Endothelial cell (in vitro differentiated cells): ENCODE measurements around the gene ADAMTSL1. TPM values are rescaled to one million over a fixed set of nuclear protein-coding genes. Genes with fewer than 3 reads are reported as not detected.

Source experiments
- DNase-seq: peaks from one replicate; pipeline ENCODE4 v3.0.0; 2021; ENCODE audit warnings: low spot score
- H3K27ac Mint-ChIP-seq: one replicate; pipeline ENCODE4 v1.8.0; 2021; ENCODE audit warnings: mixed read lengths, inconsistent platforms; ENCODE audit not compliant: unreplicated experiment
- H3K27me3 Mint-ChIP-seq: one replicate; pipeline ENCODE4 v1.8.0; 2021; ENCODE audit warnings: mild to moderate bottlenecking, moderate library complexity, mixed read lengths, inconsistent platforms; ENCODE audit not compliant: unreplicated experiment
- H3K36me3 Mint-ChIP-seq: one replicate; pipeline ENCODE4 v1.8.0; 2021; ENCODE audit warnings: mild to moderate bottlenecking, low read depth, mixed read lengths, inconsistent platforms; ENCODE audit not compliant: unreplicated experiment
- H3K4me1 Mint-ChIP-seq: one replicate; pipeline ENCODE4 v1.8.0; 2021; ENCODE audit warnings: mild to moderate bottlenecking, mixed read lengths, inconsistent platforms; ENCODE audit not compliant: unreplicated experiment
- H3K4me3 Mint-ChIP-seq: one replicate; pipeline ENCODE4 v1.8.0; 2021; ENCODE audit warnings: mild to moderate bottlenecking, mixed read lengths, inconsistent platforms; ENCODE audit not compliant: unreplicated experiment
- H3K9me3 Mint-ChIP-seq: one replicate; pipeline ENCODE4 v1.8.0; 2021; ENCODE audit warnings: mixed read lengths, inconsistent platforms; ENCODE audit not compliant: unreplicated experiment
- total RNA-seq: library from RNA; stranded (reverse); fragmentation: NEBNext Ultra II Directional; extraction: Animal tissue kit (Norgen Biotek cat#: 25700); gene quantifications from one replicate; pipeline ENCODE4 v1.2.1, GENCODE V29; 2021; ENCODE audit not compliant: unreplicated experiment
- TF ChIP-seq, protein P1 (sequence below): fragments of 200-600 bp; sonication (generic); IDR thresholded peaks from one replicate; pipeline ENCODE4 v1.5.0; 2021; ENCODE audit warnings: antibody characterized with exemption; ENCODE audit not compliant: unreplicated experiment

ADAMTSL1 gene
- total RNA-seq, 1 donor from 2014 or later: 18.2 TPM

DNA sequence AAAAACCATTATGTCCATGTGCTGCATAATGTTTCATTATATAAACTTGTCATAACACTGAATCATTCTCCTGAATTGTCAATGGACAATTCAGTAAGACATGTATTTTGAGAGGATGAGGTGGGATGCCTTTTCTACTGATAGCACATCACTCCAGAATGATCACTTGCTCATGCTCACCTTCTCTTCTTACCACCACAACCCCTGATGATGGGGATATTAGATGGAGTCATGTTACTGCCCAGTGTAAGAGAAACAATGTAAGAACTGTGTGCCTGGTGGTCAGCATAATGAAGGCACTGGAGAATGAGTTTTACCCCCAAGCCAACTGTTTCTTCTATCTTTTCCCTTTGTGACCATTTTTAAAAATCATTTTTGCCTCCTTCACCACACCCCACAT is 198.8 kb downstream of the ADAMTSL1 start:
- Mint-ChIP-seq H3K4me3 (no peak overlapping the region), H3K36me3 (no peaks in the 10 kb centered on the region), H3K27ac (no peak overlapping the region), H3K4me1 (no peaks in the 10 kb centered on the region), H3K27me3 (no peaks in the 10 kb centered on the region), H3K9me3 (no peaks in the 10 kb centered on the region)
- DNase-seq: no peak
- TF ChIP-seq, protein P1, sequence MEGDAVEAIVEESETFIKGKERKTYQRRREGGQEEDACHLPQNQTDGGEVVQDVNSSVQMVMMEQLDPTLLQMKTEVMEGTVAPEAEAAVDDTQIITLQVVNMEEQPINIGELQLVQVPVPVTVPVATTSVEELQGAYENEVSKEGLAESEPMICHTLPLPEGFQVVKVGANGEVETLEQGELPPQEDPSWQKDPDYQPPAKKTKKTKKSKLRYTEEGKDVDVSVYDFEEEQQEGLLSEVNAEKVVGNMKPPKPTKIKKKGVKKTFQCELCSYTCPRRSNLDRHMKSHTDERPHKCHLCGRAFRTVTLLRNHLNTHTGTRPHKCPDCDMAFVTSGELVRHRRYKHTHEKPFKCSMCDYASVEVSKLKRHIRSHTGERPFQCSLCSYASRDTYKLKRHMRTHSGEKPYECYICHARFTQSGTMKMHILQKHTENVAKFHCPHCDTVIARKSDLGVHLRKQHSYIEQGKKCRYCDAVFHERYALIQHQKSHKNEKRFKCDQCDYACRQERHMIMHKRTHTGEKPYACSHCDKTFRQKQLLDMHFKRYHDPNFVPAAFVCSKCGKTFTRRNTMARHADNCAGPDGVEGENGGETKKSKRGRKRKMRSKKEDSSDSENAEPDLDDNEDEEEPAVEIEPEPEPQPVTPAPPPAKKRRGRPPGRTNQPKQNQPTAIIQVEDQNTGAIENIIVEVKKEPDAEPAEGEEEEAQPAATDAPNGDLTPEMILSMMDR: no peak

- H3K9me3 Mint-ChIP-seq: no peaks in the 10 kb centered on the region
- no peaks in the 10 kb centered on the region for H3K4me1 Mint-ChIP-seq
- no peak overlapping the region for H3K27ac Mint-ChIP-seq
- no peaks in the 10 kb centered on the region for H3K27me3 Mint-ChIP-seq
- no peak overlapping the region for H3K4me3 Mint-ChIP-seq
- TF ChIP-seq, protein P1: no peak
- H3K36me3 Mint-ChIP-seq: no peaks in the 10 kb centered on the region
- no peak for DNase-seq
Observed at GRCh38 chr9:18673179-18673578, 199.2 kb downstream of the ADAMTSL1 start.

DNA sequence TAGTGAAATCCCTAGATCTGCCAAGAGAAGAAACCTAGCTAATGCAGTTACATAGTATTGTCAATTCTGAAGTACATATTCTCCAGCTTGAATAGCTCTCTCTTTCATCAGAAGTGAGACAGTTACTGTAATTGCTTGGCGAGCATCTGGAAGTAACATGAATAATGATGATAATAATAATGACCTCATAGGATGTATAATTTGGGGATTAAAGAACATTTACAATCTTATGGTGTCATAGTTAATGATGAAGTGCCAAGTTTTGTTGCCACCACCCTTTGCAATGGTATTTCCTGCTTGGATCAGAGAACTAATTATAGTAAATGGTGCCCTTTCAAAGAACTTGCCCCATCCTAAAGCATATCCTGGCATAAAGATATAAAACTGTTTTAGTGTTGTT is 201.4 kb downstream of the ADAMTSL1 start:
- Mint-ChIP-seq H3K4me3 (no peak overlapping the region), H3K36me3 (no peaks in the 10 kb centered on the region), H3K27me3 (no peaks in the 10 kb centered on the region), H3K4me1 (no peaks in the 10 kb centered on the region), H3K9me3 (no peaks in the 10 kb centered on the region), H3K27ac (no peak overlapping the region)
- no peak for DNase-seq
- TF ChIP-seq, protein P1: no peak

GRCh38 chr9:18675973-18676372 is 202.0 kb downstream of the ADAMTSL1 start:
- Mint-ChIP-seq H3K27me3 (no peaks in the 10 kb centered on the region), H3K27ac (no peak overlapping the region), H3K36me3 (no peaks in the 10 kb centered on the region), H3K9me3 (no peaks in the 10 kb centered on the region), H3K4me3 (no peak overlapping the region), H3K4me1 (no peaks in the 10 kb centered on the region)
- TF ChIP-seq, protein P1: no peak
- no peak for DNase-seq

DNA sequence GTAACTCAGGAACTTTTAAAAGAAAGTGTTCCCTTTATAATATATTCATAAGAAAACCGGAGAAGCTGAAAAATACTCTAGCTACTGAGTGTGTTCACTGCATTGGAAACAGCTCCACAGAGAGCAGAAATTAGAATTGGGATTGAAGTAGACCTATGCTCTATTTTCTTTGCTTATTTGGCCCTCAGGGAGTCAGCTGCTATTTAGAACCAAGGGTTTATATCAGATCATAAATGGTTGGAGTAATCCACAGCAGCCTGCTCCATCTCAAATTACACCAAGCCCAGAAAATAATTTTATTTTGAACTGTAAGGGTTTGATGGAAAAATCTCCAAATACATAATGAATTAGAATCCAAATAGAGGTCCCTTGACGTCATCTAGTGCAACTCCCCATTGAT is 202.6 kb downstream of the ADAMTSL1 start:
- Mint-ChIP-seq H3K9me3 (no peaks in the 10 kb centered on the region), H3K4me1 (no peaks in the 10 kb centered on the region), H3K27me3 (no peaks in the 10 kb centered on the region), H3K4me3 (no peak overlapping the region), H3K27ac (no peak overlapping the region), H3K36me3 (no peaks in the 10 kb centered on the region)
- DNase-seq: no peak
- TF ChIP-seq, protein P1: no peak
